ENCODE results near the gene CEP44. TPM values are rescaled to one million over a fixed set of nuclear protein-coding genes. Genes with fewer than 3 reads are reported as not detected.

Gene CEP44
- total RNA-seq, 4 donors from 2014 or later, result 3.1 to 12.9 (median 7.5) TPM

DNA sequence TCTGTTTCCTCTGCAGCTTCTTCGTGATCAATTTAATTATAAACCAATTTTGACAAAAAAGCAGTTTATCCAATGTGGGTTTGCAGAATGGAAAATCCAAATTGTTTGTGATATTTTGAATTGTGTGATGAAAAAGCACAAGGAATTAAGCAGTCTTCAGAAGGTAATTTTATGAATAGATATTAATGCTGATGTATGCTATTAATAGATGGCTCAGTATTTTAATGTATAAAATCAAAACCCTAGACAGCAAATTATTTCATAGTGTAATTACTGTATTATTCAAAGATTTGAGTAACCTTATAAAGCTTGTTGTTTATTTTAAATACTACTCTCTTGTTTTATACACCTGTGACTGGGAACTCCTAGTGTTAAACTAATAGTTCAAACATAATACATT is 20.0 kb downstream of the CEP44 start:
- in situ Hi-C loops (cut with MboI; ENCODE audit: low sequenced_read_pairs in 4 of 4), result no loop called here
- Histone ChIP-seq H3K27me3 (no peaks in the 10 kb centered on the region), H3K4me3 (no peak overlapping the region), H3K36me3 (peaks cover 0 to 62% of the 10 kb centered on the region in 2 donors), H3K4me1 (no peaks in the 10 kb centered on the region), H3K27ac (no peak overlapping the region), H3K9me3 (no peaks in the 10 kb centered on the region)
- no peak for DNase-seq
- TF ChIP-seq POLR2A (IDR thresholded peaks at IDR 0.05), result no peak
- TF ChIP-seq, protein P1, sequence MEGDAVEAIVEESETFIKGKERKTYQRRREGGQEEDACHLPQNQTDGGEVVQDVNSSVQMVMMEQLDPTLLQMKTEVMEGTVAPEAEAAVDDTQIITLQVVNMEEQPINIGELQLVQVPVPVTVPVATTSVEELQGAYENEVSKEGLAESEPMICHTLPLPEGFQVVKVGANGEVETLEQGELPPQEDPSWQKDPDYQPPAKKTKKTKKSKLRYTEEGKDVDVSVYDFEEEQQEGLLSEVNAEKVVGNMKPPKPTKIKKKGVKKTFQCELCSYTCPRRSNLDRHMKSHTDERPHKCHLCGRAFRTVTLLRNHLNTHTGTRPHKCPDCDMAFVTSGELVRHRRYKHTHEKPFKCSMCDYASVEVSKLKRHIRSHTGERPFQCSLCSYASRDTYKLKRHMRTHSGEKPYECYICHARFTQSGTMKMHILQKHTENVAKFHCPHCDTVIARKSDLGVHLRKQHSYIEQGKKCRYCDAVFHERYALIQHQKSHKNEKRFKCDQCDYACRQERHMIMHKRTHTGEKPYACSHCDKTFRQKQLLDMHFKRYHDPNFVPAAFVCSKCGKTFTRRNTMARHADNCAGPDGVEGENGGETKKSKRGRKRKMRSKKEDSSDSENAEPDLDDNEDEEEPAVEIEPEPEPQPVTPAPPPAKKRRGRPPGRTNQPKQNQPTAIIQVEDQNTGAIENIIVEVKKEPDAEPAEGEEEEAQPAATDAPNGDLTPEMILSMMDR (IDR thresholded peaks at IDR 0.05 in 4 of 5, conservative IDR thresholded peaks at IDR 0.05 in 1 of 5), result no peak
- ATAC-seq, result no peak
- intact Hi-C loops (cut with DNase I; ENCODE audit: low total_unique reads), result no loop called here

DNA sequence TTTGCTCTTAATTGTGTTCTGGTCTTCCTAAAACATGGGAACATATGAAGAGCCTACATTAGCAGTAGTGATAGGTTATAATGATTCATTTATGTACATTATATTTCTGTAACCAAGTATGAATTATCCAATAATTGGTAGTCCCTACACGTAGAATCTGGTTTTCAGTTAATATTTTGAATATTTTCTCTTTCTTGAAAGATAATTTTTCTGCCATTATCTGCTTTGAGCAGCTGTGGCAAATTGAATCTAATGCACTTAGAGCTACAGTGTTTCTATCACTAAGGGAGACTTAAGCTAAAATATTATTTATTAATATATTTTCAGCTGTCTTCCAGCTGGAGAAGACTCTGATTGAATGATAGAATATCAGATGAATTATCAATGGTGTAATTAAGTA is 21.0 kb downstream of the CEP44 start:
- Histone ChIP-seq H3K27ac (no peak overlapping the region), H3K4me3 (no peak overlapping the region), H3K27me3 (no peaks in the 10 kb centered on the region), H3K4me1 (no peaks in the 10 kb centered on the region), H3K36me3 (peaks cover 0 to 55% of the 10 kb centered on the region in 2 donors), H3K9me3 (no peaks in the 10 kb centered on the region)
- in situ Hi-C loops (cut with MboI; ENCODE audit: low sequenced_read_pairs in 4 of 4) (no loop called here), intact Hi-C loops (cut with DNase I; ENCODE audit: low total_unique reads) (no loop called here)
- TF ChIP-seq, protein P1 (IDR thresholded peaks at IDR 0.05 in 4 of 5, conservative IDR thresholded peaks at IDR 0.05 in 1 of 5), result no peak
- TF ChIP-seq POLR2A (IDR thresholded peaks at IDR 0.05), result no peak
- no peak for DNase-seq
- ATAC-seq, result no peak

DNA sequence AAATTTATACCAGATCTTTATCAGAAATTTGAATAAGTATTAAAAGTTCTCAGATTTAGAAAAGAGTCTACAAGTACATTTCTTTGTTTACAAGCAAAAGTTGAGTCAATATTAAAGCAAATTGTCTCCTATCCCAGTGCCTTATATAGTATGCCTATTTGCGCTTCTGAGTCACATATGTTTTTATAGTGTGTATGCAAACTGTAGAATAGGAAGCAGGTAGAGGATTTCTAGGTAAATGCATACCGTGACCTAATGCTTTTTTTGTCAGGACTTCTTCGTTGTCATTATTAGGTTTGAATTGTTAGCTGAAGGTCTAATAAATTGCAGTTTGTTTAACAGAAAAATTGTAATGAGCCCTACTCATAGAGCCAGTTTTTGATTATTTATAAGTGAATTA is 22.2 kb downstream of the CEP44 start:
- intact Hi-C loops (cut with DNase I; ENCODE audit: low total_unique reads) (no loop called here), in situ Hi-C loops (cut with MboI; ENCODE audit: low sequenced_read_pairs in 4 of 4) (no loop called here)
- no peak overlapping the region for H3K4me3 ChIP-seq
- H3K27ac ChIP-seq, result no peak overlapping the region
- no peaks in the 10 kb centered on the region for H3K4me1 ChIP-seq
- H3K9me3 ChIP-seq, result no peaks in the 10 kb centered on the region
- TF ChIP-seq, protein P1 (IDR thresholded peaks at IDR 0.05 in 4 of 5, conservative IDR thresholded peaks at IDR 0.05 in 1 of 5), result no peak
- TF ChIP-seq POLR2A (IDR thresholded peaks at IDR 0.05), result no peak
- H3K27me3 ChIP-seq, result no peaks in the 10 kb centered on the region
- DNase-seq (no peak), ATAC-seq (no peak)
- H3K36me3 ChIP-seq, result peaks cover 0 to 52% of the 10 kb centered on the region in 2 donors

DNA sequence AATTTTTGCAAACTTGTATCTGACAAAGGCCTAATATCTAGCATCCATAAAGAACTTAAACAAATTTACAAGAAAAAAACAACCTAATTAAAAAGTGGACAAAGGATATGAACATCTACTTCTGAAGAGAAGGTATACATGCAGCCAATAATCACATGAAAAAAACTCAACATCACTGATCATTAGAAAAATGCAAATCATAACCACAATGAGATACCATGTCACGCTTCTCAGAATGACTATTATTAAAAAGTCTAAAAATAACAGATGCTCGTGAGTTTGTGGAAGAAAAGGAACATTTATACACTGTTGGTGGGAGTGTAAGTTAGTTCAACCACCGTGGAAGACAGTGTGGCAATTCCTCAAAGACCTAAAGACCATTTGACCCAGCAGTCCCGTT is 24.0 kb downstream of the CEP44 start:
- H3K4me1 ChIP-seq, result no peaks in the 10 kb centered on the region
- ATAC-seq (no peak), DNase-seq (no peak)
- H3K36me3 ChIP-seq, result peaks cover 0 to 61% of the 10 kb centered on the region in 2 donors
- intact Hi-C loops (cut with DNase I; ENCODE audit: low total_unique reads) (no loop called here), in situ Hi-C loops (cut with MboI; ENCODE audit: low sequenced_read_pairs in 4 of 4) (no loop called here)
- no peak overlapping the region for H3K4me3 ChIP-seq
- TF ChIP-seq, protein P1 (IDR thresholded peaks at IDR 0.05 in 4 of 5, conservative IDR thresholded peaks at IDR 0.05 in 1 of 5), result no peak
- TF ChIP-seq POLR2A (IDR thresholded peaks at IDR 0.05), result no peak
- H3K27ac ChIP-seq, result no peak overlapping the region
- no peaks in the 10 kb centered on the region for H3K27me3 ChIP-seq
- H3K9me3 ChIP-seq, result no peaks in the 10 kb centered on the region

DNA sequence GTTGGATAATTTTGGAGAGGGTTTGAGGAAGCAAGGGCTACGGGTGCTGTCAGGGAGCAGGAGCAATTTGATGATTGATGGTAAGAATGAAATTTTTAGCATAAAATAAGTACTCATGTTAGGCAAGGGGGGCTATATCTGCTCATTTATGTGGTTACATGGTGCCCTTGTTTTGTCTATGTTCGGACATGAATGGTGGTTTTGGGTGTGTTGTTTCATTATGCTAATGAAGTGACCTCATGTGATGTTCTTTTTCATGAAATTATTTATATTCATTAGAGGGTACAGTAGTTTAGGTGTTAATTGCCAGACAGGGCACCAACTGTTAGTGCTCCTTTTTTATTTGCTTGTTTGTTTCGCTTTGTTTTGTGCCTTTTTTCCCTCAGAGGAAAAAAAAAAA is 29.3 kb downstream of the CEP44 start:
- ATAC-seq, result no peak
- Histone ChIP-seq H3K9me3 (no peaks in the 10 kb centered on the region), H3K4me1 (peaks cover 0 to 6% of the 10 kb centered on the region in 2 donors), H3K27me3 (no peaks in the 10 kb centered on the region), H3K36me3 (peaks cover 0 to 33% of the 10 kb centered on the region in 2 donors), H3K4me3 (no peak overlapping the region), H3K27ac (no peak overlapping the region)
- TF ChIP-seq, protein P1 (IDR thresholded peaks at IDR 0.05 in 4 of 5, conservative IDR thresholded peaks at IDR 0.05 in 1 of 5), result no peak
- TF ChIP-seq POLR2A (IDR thresholded peaks at IDR 0.05), result no peak
- in situ Hi-C loops (cut with MboI; ENCODE audit: low sequenced_read_pairs in 4 of 4) (loop anchor here in 1 of 4 donors (10.0 kb wide), 1 partner anchor 88 kb away; no protein-coding TSS in a partner anchor), intact Hi-C loops (cut with DNase I; ENCODE audit: low total_unique reads) (no loop called here)
- DNase-seq, result no peak
